Ectodermal cell (in vitro differentiated cells): ENCODE data around the gene G6PC2.

Experiments
- H3K27ac ChIP-seq: 2 replicates; pipeline ENCODE4 v1.7.0; 2013; ENCODE audit warnings: mild to moderate bottlenecking, low read depth, low read length; ENCODE audit not compliant: insufficient read depth, poor library complexity, severe bottlenecking
- H3K27me3 ChIP-seq: 2 replicates; pipeline ENCODE4 v1.7.0; 2013; ENCODE audit warnings: mild to moderate bottlenecking, low read length; ENCODE audit not compliant: insufficient read depth, control insufficient read depth, poor library complexity, severe bottlenecking
- H3K36me3 ChIP-seq: one replicate; pipeline ENCODE4 v1.7.0; 2013; ENCODE audit warnings: low read length; ENCODE audit not compliant: control insufficient read depth, insufficient read depth
- H3K4me1 ChIP-seq: one replicate; pipeline ENCODE4 v1.7.0; 2013; ENCODE audit warnings: low read length; ENCODE audit not compliant: control insufficient read depth, insufficient read depth
- H3K4me3 ChIP-seq: 2 replicates; pipeline ENCODE4 v1.7.0; 2013; ENCODE audit warnings: low read depth, low read length, control low read depth; ENCODE audit not compliant: insufficient read depth
- H3K9me3 ChIP-seq: 2 replicates; pipeline ENCODE4 v1.7.0; 2013; ENCODE audit warnings: mild to moderate bottlenecking, low read length, moderate library complexity; ENCODE audit not compliant: control insufficient read depth
- WGBS, 2 experiments: methylation state at CpG; one replicate each; pipeline ENCODE4 v1.1.7; 2013; ENCODE audit warnings: missing lambda C conversion rate in 2 of 2; 5-methylcytosine and 5-hydroxymethylcytosine counted together

G6PC2 gene

DNA sequence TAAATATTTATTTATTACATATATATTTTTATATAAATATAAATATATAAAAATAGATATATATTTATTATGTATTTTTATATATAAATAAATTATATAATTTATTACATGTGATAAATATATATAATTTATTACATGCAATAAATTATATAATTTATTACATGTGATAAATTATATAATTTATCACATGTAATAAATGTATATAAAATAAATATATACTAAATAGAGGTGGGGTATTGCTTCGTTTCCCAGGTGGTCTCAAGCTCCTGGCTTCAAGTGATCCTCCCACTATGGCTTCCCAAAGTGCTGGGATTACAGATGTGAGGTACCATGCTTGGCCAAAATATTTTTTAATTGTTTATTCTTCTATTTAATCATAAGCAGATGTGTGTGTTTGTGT, 3.6 kb upstream of the G6PC2 start:
- no peaks in the 10 kb centered on the region for H3K4me1 ChIP-seq
- no peaks in the 10 kb centered on the region for H3K27me3 ChIP-seq
- H3K9me3 ChIP-seq: no peaks in the 10 kb centered on the region
- no peak overlapping the region for H3K27ac ChIP-seq
- no peak overlapping the region for H3K4me3 ChIP-seq
- H3K36me3 ChIP-seq: no peaks in the 10 kb centered on the region
- no CpG with 5 or more reads among the region's 1 CpG for WGBS, 2 experiments

DNA sequence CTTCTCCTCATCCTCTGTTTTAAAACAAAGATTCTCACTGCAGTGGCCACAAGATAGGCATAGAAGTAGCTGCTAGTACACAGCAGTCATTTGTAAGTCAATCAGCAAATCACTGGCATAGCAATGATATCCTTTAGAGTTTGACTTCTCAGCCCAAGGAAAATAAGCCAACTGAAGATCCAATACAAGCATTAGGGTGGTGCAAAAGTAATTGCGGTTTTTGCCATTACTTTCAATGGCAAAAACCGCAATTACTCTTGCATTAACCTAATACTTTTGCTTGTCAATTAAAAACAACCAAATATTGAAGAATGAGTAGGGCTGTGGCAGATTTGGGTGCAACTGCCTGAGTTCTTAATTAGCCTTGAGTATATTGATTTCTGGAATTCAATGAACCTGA, 2.8 kb downstream of the G6PC2 start:
- Histone ChIP-seq H3K27me3 (no peaks in the 10 kb centered on the region), H3K27ac (no peak overlapping the region), H3K9me3 (no peaks in the 10 kb centered on the region), H3K4me3 (no peak overlapping the region), H3K4me1 (peaks cover 9% of the 10 kb centered on the region), H3K36me3 (no peaks in the 10 kb centered on the region)
- WGBS, 2 experiments: 92 to 100% methylated on average over 2 of the region's 2 CpGs

GRCh38 chr2:168904358-168904757, 3.3 kb downstream of the G6PC2 start:
- no peak overlapping the region for H3K4me3 ChIP-seq
- H3K27me3 ChIP-seq: no peaks in the 10 kb centered on the region
- H3K4me1 ChIP-seq: peaks cover 11% of the 10 kb centered on the region
- 91 to 100% methylated on average over 3 of the region's 3 CpGs for WGBS, 2 experiments
- no peaks in the 10 kb centered on the region for H3K9me3 ChIP-seq
- no peak overlapping the region for H3K27ac ChIP-seq
- no peaks in the 10 kb centered on the region for H3K36me3 ChIP-seq

DNA sequence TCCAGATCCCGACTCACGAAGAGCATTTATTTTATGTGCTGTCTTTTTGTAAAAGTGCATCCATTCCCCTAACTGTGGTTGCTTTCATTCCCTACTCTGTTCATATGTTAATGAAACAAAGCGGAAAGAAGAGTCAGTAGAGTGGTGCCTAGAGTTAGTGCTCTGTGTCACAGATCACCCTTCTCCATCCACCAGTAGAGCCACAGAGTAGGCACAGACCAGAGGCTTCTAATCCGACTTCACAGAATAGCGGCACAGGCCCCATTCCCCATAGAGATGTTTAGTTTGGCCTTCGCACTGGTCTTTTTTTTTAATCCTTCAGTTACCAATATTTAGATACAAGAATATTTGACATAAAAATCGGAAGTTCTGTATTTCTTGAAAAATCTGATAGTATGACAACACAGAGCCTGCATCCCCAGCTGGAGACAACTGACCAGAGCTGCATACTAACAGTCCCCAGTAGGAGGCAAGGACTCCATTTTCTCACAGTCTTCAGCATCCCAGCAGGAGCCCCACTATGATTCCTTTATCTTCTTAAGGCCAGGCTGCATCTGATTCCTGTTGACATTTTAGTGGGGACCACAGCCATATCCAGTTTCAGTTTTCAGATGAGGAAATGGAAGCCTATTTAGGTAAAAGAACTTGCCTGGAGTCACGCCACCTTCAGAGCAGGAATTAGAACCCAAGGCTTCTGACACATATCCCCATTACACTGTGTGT, 7.0 kb downstream of the G6PC2 start:
- no peak overlapping the region for H3K4me3 ChIP-seq
- no peaks in the 10 kb centered on the region for H3K27me3 ChIP-seq
- H3K4me1 ChIP-seq: peaks cover 24% of the 10 kb centered on the region
- WGBS, 2 experiments: 60 to 66% methylated on average over 7 to 8 of the region's 8 CpGs
- no peaks in the 10 kb centered on the region for H3K36me3 ChIP-seq
- no peaks in the 10 kb centered on the region for H3K9me3 ChIP-seq
- no peak overlapping the region for H3K27ac ChIP-seq

DNA sequence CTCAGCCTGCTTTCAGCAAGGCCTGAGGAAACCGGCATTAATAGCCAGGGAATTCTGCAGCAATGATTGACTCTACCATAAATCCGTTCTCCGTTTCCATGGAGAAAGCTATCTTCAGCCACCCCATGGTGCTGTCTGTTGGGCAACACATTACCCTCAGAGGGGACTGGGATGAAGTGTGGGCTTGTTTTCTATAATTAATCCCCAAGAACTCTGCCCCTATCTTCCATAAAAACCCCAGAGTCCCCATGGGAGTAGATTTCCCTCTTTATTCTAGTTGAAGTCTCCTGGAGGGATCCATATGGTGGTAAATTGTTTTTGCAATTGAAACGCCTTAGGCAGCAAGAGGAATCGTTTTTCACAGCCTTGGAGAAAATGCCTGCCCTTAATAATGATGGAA, 9.2 kb downstream of the G6PC2 start:
- Histone ChIP-seq H3K9me3 (no peaks in the 10 kb centered on the region), H3K36me3 (no peaks in the 10 kb centered on the region), H3K27me3 (no peaks in the 10 kb centered on the region), H3K27ac (no peak overlapping the region), H3K4me1 (peaks cover 24% of the 10 kb centered on the region), H3K4me3 (no peak overlapping the region)
- WGBS, 2 experiments: 38 to 42% methylated on average over 5 of the region's 5 CpGs

DNA sequence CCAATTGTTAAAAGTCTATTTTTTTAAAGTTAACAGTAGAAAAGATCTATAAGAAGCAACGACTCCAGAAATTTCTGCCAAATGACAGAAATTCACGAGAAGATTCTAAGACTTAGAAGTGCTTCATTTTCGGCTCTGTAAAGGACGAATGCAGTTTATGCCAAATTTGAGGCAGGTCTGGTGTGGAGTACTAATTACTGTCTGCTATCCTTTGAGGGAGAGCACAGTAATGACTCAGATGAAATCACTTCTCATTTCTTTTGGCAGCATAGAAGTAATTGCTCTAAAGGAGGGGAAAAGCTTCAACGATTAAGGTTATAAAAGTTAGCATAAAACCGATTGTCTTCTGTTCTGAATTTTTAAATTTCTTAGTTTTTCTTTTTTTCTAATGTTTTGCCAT, 11.4 kb downstream of the G6PC2 start:
- peaks cover 22% of the 10 kb centered on the region for H3K4me1 ChIP-seq
- no peaks in the 10 kb centered on the region for H3K27me3 ChIP-seq
- peaks cover 3% of the 10 kb centered on the region for H3K9me3 ChIP-seq
- H3K4me3 ChIP-seq: no peak overlapping the region
- H3K36me3 ChIP-seq: no peaks in the 10 kb centered on the region
- WGBS, 2 experiments: 90% methylated on average over 6 of the region's 6 CpGs
- H3K27ac ChIP-seq: no peak overlapping the region

DNA sequence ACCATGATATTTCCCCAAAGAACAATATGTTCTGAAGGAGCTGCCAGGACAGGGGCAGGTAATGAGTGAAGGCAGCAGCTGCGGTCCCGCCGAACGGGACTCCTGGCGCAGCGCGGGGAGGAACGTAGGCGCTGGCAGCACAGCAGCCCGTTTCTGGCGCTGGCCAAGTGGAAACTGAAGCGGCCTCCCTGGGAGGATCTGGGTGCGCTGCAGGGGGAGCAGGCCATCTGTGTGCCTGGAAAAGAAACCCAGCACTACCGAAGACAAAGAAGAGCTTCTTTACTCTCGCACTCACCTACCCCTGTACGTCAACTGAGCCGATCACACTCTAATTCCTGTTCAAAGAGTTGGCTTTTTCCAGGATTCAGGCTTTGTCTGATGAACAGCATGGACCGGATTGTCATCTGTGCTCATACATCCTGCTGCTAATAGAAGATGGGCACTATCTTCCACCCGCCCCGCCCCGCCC, 11.8 kb downstream of the G6PC2 start:
- Histone ChIP-seq H3K9me3 (peaks cover 3% of the 10 kb centered on the region), H3K27me3 (no peaks in the 10 kb centered on the region), H3K27ac (no peak overlapping the region), H3K4me1 (peaks cover 17% of the 10 kb centered on the region), H3K4me3 (no peak overlapping the region), H3K36me3 (no peaks in the 10 kb centered on the region)
- 67 to 72% methylated on average over 21 of the region's 21 CpGs for WGBS, 2 experiments

GRCh38 chr2:168913495-168913894, 12.4 kb downstream of the G6PC2 start:
- Histone ChIP-seq H3K36me3 (no peaks in the 10 kb centered on the region), H3K9me3 (peaks cover 3% of the 10 kb centered on the region), H3K27me3 (no peaks in the 10 kb centered on the region), H3K4me1 (peaks cover 15% of the 10 kb centered on the region), H3K27ac (no peak overlapping the region), H3K4me3 (no peak overlapping the region)
- WGBS, 2 experiments: 87 to 88% methylated on average over 4 of the region's 4 CpGs

- Histone ChIP-seq H3K4me3 (no peak overlapping the region), H3K4me1 (no peaks in the 10 kb centered on the region), H3K27ac (no peak overlapping the region), H3K27me3 (no peaks in the 10 kb centered on the region), H3K9me3 (peaks cover 3% of the 10 kb centered on the region), H3K36me3 (no peaks in the 10 kb centered on the region)
- WGBS, 2 experiments: 98 to 100% methylated on average over 3 of the region's 3 CpGs
Measured at GRCh38 chr2:168915441-168916330, 14.6 kb downstream of the G6PC2 start.

- Histone ChIP-seq H3K4me1 (no peaks in the 10 kb centered on the region), H3K27ac (no peak overlapping the region), H3K36me3 (no peaks in the 10 kb centered on the region), H3K4me3 (no peak overlapping the region), H3K9me3 (peaks cover 3% of the 10 kb centered on the region), H3K27me3 (no peaks in the 10 kb centered on the region)
- 95 to 96% methylated on average over 4 of the region's 4 CpGs for WGBS, 2 experiments
Measured at GRCh38 chr2:168916331-168916675, 15.2 kb downstream of the G6PC2 start.
